H1 (cell line): Measurements from ENCODE around the gene COMMD1. TPM values are rescaled to one million over a fixed set of nuclear protein-coding genes. Genes with fewer than 3 reads are reported as not detected.

ENCODE experiments used
- CTCF ChIA-PET: fragments of 300-600 bp; sonication (Branson Sonifier 250); formaldehyde crosslinking; loops from one replicate; lab custom pipeline; 2021; ENCODE audit not compliant: partially characterized antibody; lab: Charles Lee
- POLR2A ChIA-PET: fragments of 300-600 bp; sonication (Branson Sonifier 250); formaldehyde crosslinking; loops from one replicate; lab custom pipeline; 2021; ENCODE audit warnings: inconsistent platforms; ENCODE audit not compliant: partially characterized antibody; lab: Charles Lee
- DNase-seq, 2 experiments: peaks; one replicate each; pipeline versions ENCODE4 v3.0.0 to v3.0.0-alpha.2; 2010 to 2022; ENCODE audit warnings: low spot score in 2 of 2, low read depth in 1 of 2, mixed read lengths in 1 of 2
- FAIRE-seq: peaks from 2 replicates; lab custom pipeline; 2011; peaks lifted over from hg19 to GRCh38; lab: Jason Lieb, UNC
- H2AFZ ChIP-seq: 2 replicates; pipeline ENCODE4 v1.8.1; 2012; ENCODE audit warnings: low read length, inconsistent platforms
- H2AK5ac ChIP-seq: 2 replicates; pipeline ENCODE4 v1.6.1; 2013; ENCODE audit warnings: low read depth, low read length
- H2BK120ac ChIP-seq: replicated peaks from 2 replicates; pipeline ENCODE3; 2013; ENCODE audit warnings: low read depth, low read length, inconsistent platforms
- H2BK12ac ChIP-seq: 2 replicates; pipeline ENCODE4 v1.6.1; 2013; ENCODE audit warnings: low read depth, low read length
- H2BK15ac ChIP-seq: 2 replicates; pipeline ENCODE4 v1.6.1; 2013; ENCODE audit warnings: low read length
- H2BK20ac ChIP-seq: 2 replicates; pipeline ENCODE4 v1.6.1; 2013; ENCODE audit warnings: low read length
- H2BK5ac ChIP-seq: 2 replicates; pipeline ENCODE4 v1.6.1; 2013; ENCODE audit warnings: low read depth, low read length
- H3K14ac ChIP-seq: 2 replicates; pipeline ENCODE4 v1.6.1; 2013; ENCODE audit warnings: inconsistent platforms; ENCODE audit not compliant: insufficient read length
- H3K18ac ChIP-seq: 2 replicates; pipeline ENCODE4 v1.6.1; 2013; ENCODE audit warnings: low read length; ENCODE audit errors: extremely low read depth
- H3K23ac ChIP-seq: 2 replicates; pipeline ENCODE4 v1.6.1; 2013; ENCODE audit warnings: inconsistent platforms; ENCODE audit not compliant: insufficient read length
- H3K23me2 ChIP-seq: 2 replicates; pipeline ENCODE4 v1.6.1; 2013; ENCODE audit warnings: low read depth, low read length
- H3K27ac ChIP-seq: 2 replicates; pipeline ENCODE4 v1.6.1; 2011; ENCODE audit warnings: low read depth, low read length, inconsistent platforms
- H3K27me3 ChIP-seq, 4 experiments: replicated peaks in 1 of 4; 1 replicate in 1 of 4; 2 replicates in 3 of 4; pipeline versions ENCODE4 v1.6.1 to v1.8.1; 2011 to 2013; ENCODE audit warnings: low read length in 3 of 4, mild to moderate bottlenecking in 3 of 4, inconsistent platforms in 2 of 4, mixed read lengths in 2 of 4, moderate library complexity in 1 of 4; ENCODE audit not compliant: control insufficient read depth in 3 of 4, insufficient read depth in 3 of 4; ENCODE audit errors: extremely low read depth in 1 of 4
- H3K36me3 ChIP-seq, 4 experiments: 2 replicates each; pipeline versions ENCODE4 v1.6.1 to v1.8.1; 2011 to 2013; ENCODE audit warnings: mild to moderate bottlenecking in 4 of 4, low read length in 3 of 4, moderate library complexity in 2 of 4, control low read depth in 1 of 4, inconsistent platforms in 1 of 4; ENCODE audit not compliant: insufficient read depth in 4 of 4, control insufficient read depth in 2 of 4
- H3K4ac ChIP-seq: replicated peaks from 2 replicates; pipeline ENCODE3; 2013; ENCODE audit warnings: low read length, low read depth, mixed read lengths, inconsistent platforms; ENCODE audit not compliant: insufficient read length
- H3K4me1 ChIP-seq, 4 experiments: replicated peaks in 1 of 4; 1 replicate in 1 of 4; 2 replicates in 3 of 4; pipeline versions ENCODE4 v1.6.1 to v1.8.1; 2011 to 2013; ENCODE audit warnings: low read length in 3 of 4, inconsistent platforms in 2 of 4, mixed read lengths in 1 of 4; ENCODE audit not compliant: insufficient read depth in 4 of 4, control insufficient read depth in 3 of 4
- H3K4me2 ChIP-seq, 2 experiments: 2 replicates each; pipeline versions ENCODE4 v1.6.1 to v1.8.1; 2011 to 2013; ENCODE audit warnings: low read depth in 2 of 2, low read length in 2 of 2, control low read depth in 1 of 2, inconsistent platforms in 1 of 2, mild to moderate bottlenecking in 1 of 2; ENCODE audit not compliant: insufficient read depth in 1 of 2
- H3K4me3 ChIP-seq, 4 experiments: fragments of 200-600, 300-600 bp in 1 of 4; sonication (generic), shearing (Covaris generic), sonication (Bioruptor Twin) in 1 of 4; 2 replicates each; pipeline versions ENCODE4 v1.5.1 to v1.8.1; 2011 to 2016; ENCODE audit warnings: low read length in 4 of 4, low read depth in 3 of 4, control low read depth in 2 of 4, inconsistent platforms in 2 of 4, mild to moderate bottlenecking in 2 of 4, mixed read lengths in 1 of 4, moderate library complexity in 1 of 4; ENCODE audit not compliant: insufficient read depth in 2 of 4; ENCODE audit errors: extremely low read depth in 1 of 4
- H3K56ac ChIP-seq: replicated peaks from 2 replicates; pipeline ENCODE3; 2013; ENCODE audit warnings: low read depth, mild to moderate bottlenecking, mixed read lengths, low read length, inconsistent platforms; ENCODE audit not compliant: insufficient read length
- H3K79me1 ChIP-seq: 2 replicates; pipeline ENCODE4 v1.6.1; 2013; ENCODE audit warnings: low read depth, low read length, control low read depth
- H3K79me2 ChIP-seq, 2 experiments: 2 replicates each; pipeline versions ENCODE4 v1.6.1 to v1.8.1; 2012 to 2013; ENCODE audit warnings: low read length in 2 of 2, mild to moderate bottlenecking in 2 of 2, inconsistent platforms in 1 of 2; ENCODE audit not compliant: insufficient read depth in 2 of 2, control insufficient read depth in 1 of 2
- H3K9ac ChIP-seq, 4 experiments: replicated peaks in 1 of 4; 1 replicate in 1 of 4; 2 replicates in 3 of 4; pipeline versions ENCODE4 v1.6.1 to v1.8.1; 2011 to 2013; ENCODE audit warnings: low read depth in 3 of 4, low read length in 3 of 4, control low read depth in 2 of 4, mild to moderate bottlenecking in 2 of 4, moderate library complexity in 2 of 4, inconsistent platforms in 1 of 4; ENCODE audit errors: extremely low read depth in 1 of 4
- H3K9me3 ChIP-seq, 2 experiments: 2 replicates each; pipeline versions ENCODE4 v1.6.1 to v1.8.1; 2012 to 2013; ENCODE audit warnings: mild to moderate bottlenecking in 2 of 2, moderate library complexity in 2 of 2, control low read depth in 1 of 2, inconsistent platforms in 1 of 2, low read depth in 1 of 2, low read length in 1 of 2, mixed read lengths in 1 of 2; ENCODE audit not compliant: insufficient read depth in 2 of 2
- H4K20me1 ChIP-seq, 2 experiments: replicated peaks in 1 of 2; 2 replicates each; pipeline versions ENCODE3 to v1.8.1; 2011 to 2013; ENCODE audit warnings: inconsistent platforms in 2 of 2, low read length in 2 of 2, mild to moderate bottlenecking in 1 of 2; ENCODE audit not compliant: insufficient read depth in 2 of 2, control insufficient read depth in 1 of 2
- H4K5ac ChIP-seq: 2 replicates; pipeline ENCODE4 v1.6.1; 2013; ENCODE audit warnings: low read length, low read depth, mixed read lengths, inconsistent platforms; ENCODE audit not compliant: insufficient read length
- H4K8ac ChIP-seq: 2 replicates; pipeline ENCODE4 v1.8.0; 2013; ENCODE audit warnings: mild to moderate bottlenecking, moderate library complexity, low read length, inconsistent platforms; ENCODE audit not compliant: insufficient read depth; ENCODE audit errors: extremely low read depth
- H4K91ac ChIP-seq: replicated peaks from 2 replicates; pipeline ENCODE3; 2013; ENCODE audit warnings: low read length, mixed read lengths, inconsistent platforms; ENCODE audit not compliant: insufficient read length
- CBX8 ChIP-seq: fragments of 300-800, 300-1000 bp; sonication (generic); IDR thresholded peaks from 2 replicates; pipeline ENCODE4 v1.7.1; 2016; ENCODE audit warnings: low read depth, low read length, borderline replicate concordance
- CHD1 ChIP-seq: IDR thresholded peaks from 2 replicates; pipeline ENCODE4 v1.6.1; 2012; ENCODE audit warnings: low read depth, low read length, improper control_type of control experiment
- NRF1 ChIP-seq: IDR thresholded peaks from 2 replicates; pipeline ENCODE4 v1.6.1; 2011; ENCODE audit warnings: mild to moderate bottlenecking, low read depth, low read length, improper control_type of control experiment
- RAD21 ChIP-seq, 2 experiments: IDR thresholded peaks in 1 of 2; conservative IDR thresholded peaks in 1 of 2; 2 replicates each; pipeline ENCODE4 v1.6.1; 2011; ENCODE audit warnings: low read depth in 2 of 2, low read length in 2 of 2, improper control_type of control experiment in 1 of 2, inconsistent platforms in 1 of 2, mild to moderate bottlenecking in 1 of 2, moderate library complexity in 1 of 2
- TAF7 ChIP-seq: optimal IDR thresholded peaks from 2 replicates; pipeline ENCODE3; 2011; ENCODE audit warnings: low read depth, mild to moderate bottlenecking, inconsistent platforms, low read length, moderate library complexity, borderline replicate concordance
- TBP ChIP-seq: IDR thresholded peaks from 2 replicates; pipeline ENCODE4 v1.6.1; 2011; ENCODE audit warnings: low read depth, low read length, improper control_type of control experiment
- polyA plus RNA-seq, 7 experiments: library from polyadenylated mRNA; depleted of rRNA in 3 of 7; stranded (reverse) in 5 of 7; unstranded in 2 of 7; fragments of >200 nt in 5 of 7; fragments of 200-250 nt in 2 of 7; gene quantifications; 1 replicate in 5 of 7; 2 replicates in 1 of 7; 4 replicates in 1 of 7; pipeline versions ENCODE4 v1.2.1 to v1.2.3, GENCODE V29; 2011 to 2013; ENCODE audit warnings: missing spikeins in 2 of 7, mixed read lengths in 2 of 7
- total RNA-seq: library from RNA; stranded (reverse); fragmentation: NEBNext Ultra II Directional; extraction: Animal tissue kit (Norgen Biotek cat#: 25700); gene quantifications from 2 replicates; pipeline ENCODE4 v1.2.1, GENCODE V29; 2021

The COMMD1 gene
- total and polyA plus RNA-seq, 2 of the 8 experiments (the other 6 are each of a cell fraction or from before 2014, with no cell fraction given): 23.5 to 28.3 TPM

DNA sequence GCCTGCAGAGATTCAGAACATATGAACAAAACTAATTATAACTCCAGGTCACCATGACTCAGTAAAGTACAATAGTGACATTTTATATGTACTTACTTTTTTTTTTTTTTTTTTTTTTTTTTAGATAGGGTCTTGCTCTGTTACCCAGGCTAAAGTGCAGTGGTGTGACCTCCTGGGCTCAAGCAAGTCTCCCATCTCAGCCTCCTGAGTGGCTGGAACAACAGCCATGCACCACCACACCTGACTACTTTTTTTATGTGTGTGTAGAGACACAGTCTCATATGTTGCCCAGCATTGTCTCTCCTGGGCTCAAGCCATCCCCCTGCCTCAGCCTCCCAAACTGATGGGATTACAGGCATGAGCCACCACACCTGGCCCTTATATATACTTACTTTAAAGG is 159.8 kb downstream of the COMMD1 start:
- H2AFZ ChIP-seq: no peak overlapping the region
- H3K56ac ChIP-seq: no peak overlapping the region
- H4K8ac ChIP-seq: no peak overlapping the region
- H3K9ac ChIP-seq: no peak overlapping the region
- H4K20me1 ChIP-seq: no peaks in the 10 kb centered on the region
- H3K23ac ChIP-seq: no peak overlapping the region
- no peak overlapping the region for H3K4ac ChIP-seq
- H2BK5ac ChIP-seq: no peak overlapping the region
- no peak overlapping the region for H3K27ac ChIP-seq
- H3K14ac ChIP-seq: no peak overlapping the region
- H3K36me3 ChIP-seq: no peaks in the 10 kb centered on the region
- TF ChIP-seq CHD1: no peak
- TF ChIP-seq NRF1: no peak
- TF ChIP-seq CBX8: no peak
- TF ChIP-seq RAD21 (IDR thresholded peaks at IDR 0.05 in 1 of 2, conservative IDR thresholded peaks at IDR 0.05 in 1 of 2; ENCODE audit: low read depth in 2 of 2, low read length in 2 of 2): no peak
- no peak for TF ChIP-seq TAF7
- no peak for TF ChIP-seq TBP
- no peaks in the 10 kb centered on the region for H3K9me3 ChIP-seq
- H2BK12ac ChIP-seq: no peak overlapping the region
- no peak overlapping the region for H3K4me3 ChIP-seq
- no peak overlapping the region for H2BK15ac ChIP-seq
- no peak overlapping the region for H2AK5ac ChIP-seq
- POLR2A ChIA-PET: interaction anchor here (0.7 kb wide), 1 partner anchor 108 kb away, joined by 3 read pairs; no protein-coding TSS in a partner anchor
- no peak overlapping the region for H3K4me2 ChIP-seq
- no peaks in the 10 kb centered on the region for H3K23me2 ChIP-seq
- H3K27me3 ChIP-seq: no peaks in the 10 kb centered on the region
- FAIRE-seq: no peak
- H3K79me2 ChIP-seq: no peaks in the 10 kb centered on the region
- no peak overlapping the region for H2BK120ac ChIP-seq
- H3K4me1 ChIP-seq: no peaks in the 10 kb centered on the region
- no peaks in the 10 kb centered on the region for H3K79me1 ChIP-seq
- no peak overlapping the region for H2BK20ac ChIP-seq
- no peak overlapping the region for H4K5ac ChIP-seq
- no peak overlapping the region for H3K18ac ChIP-seq
- CTCF ChIA-PET: interaction anchor here (2.0 kb wide), 1 partner anchor 9 kb away, joined by 4 read pairs; no protein-coding TSS in a partner anchor
- no peak overlapping the region for H4K91ac ChIP-seq
- DNase-seq: no peak
